SK-N-SH (cell line): ENCODE measurements around the gene TMEM187. TPM values are rescaled to one million over a fixed set of nuclear protein-coding genes. Genes with fewer than 3 reads are reported as not detected.

ENCODE experiments used
- CTCF ChIA-PET: fragments of 300-600, 350-600 bp; formaldehyde crosslinking; extraction: SDS; loops from one replicate; lab custom pipeline; 2021; lab: Yijun Ruan, JAX
- POLR2A ChIA-PET: fragments of 350-600 bp; sonication (Branson Sonifier 250); formaldehyde crosslinking; extraction: SDS; loops from one replicate; lab custom pipeline; 2020; ENCODE audit warnings: antibody characterized with exemption, inconsistent platforms; lab: Yijun Ruan, JAX
- DNase-seq: peaks from one replicate; pipeline ENCODE4 v3.0.0; 2012
- H2AFZ ChIP-seq: fragments of 200-600 bp; sonication (generic); 2 replicates; pipeline ENCODE4 v1.8.1; 2016; ENCODE audit warnings: antibody characterized with exemption, mild to moderate bottlenecking, low read depth
- H3F3A ChIP-seq: fragments of 200-600 bp; sonication (generic); replicated peaks from 2 replicates; pipeline ENCODE3; 2016; ENCODE audit warnings: antibody characterized with exemption, mild to moderate bottlenecking; ENCODE audit not compliant: insufficient read depth
- H3K27ac ChIP-seq, 2 experiments: fragments of 200-500 bp in 1 of 2; fragments of 200-600 bp in 1 of 2; sonication (Bioruptor generic) in 1 of 2; sonication (generic), shearing (Covaris generic) in 1 of 2; 2 replicates each; pipeline versions ENCODE4 v1.5.1 to v1.6.1; 2014 to 2016; ENCODE audit warnings: low read depth in 2 of 2, inconsistent platforms in 1 of 2, low read length in 1 of 2, mild to moderate bottlenecking in 1 of 2, mixed read lengths in 1 of 2
- H3K27me3 ChIP-seq: fragments of 200-600 bp; sonication (generic), shearing (Covaris generic); 2 replicates; pipeline ENCODE4 v1.6.1; 2016; ENCODE audit warnings: mixed run types; ENCODE audit not compliant: insufficient read depth
- H3K36me3 ChIP-seq, 2 experiments: fragments of 200-500 bp in 1 of 2; fragments of 200-600 bp in 1 of 2; sonication (Bioruptor generic) in 1 of 2; sonication (generic) in 1 of 2; replicated peaks in 1 of 2; 2 replicates each; pipeline versions ENCODE3 to v1.5.1; 2014 to 2016; ENCODE audit warnings: low read length in 1 of 2, mild to moderate bottlenecking in 1 of 2; ENCODE audit not compliant: insufficient read depth in 2 of 2, control insufficient read depth in 1 of 2
- H3K4me1 ChIP-seq, 2 experiments: fragments of 200-500 bp in 1 of 2; fragments of 200-600 bp in 1 of 2; sonication (Bioruptor generic) in 1 of 2; sonication (generic), shearing (Covaris generic) in 1 of 2; 2 replicates each; pipeline versions ENCODE4 v1.5.1 to v1.6.1; 2014 to 2016; ENCODE audit warnings: low read depth in 1 of 2, low read length in 1 of 2, mixed run types in 1 of 2; ENCODE audit not compliant: insufficient read depth in 2 of 2, control insufficient read depth in 1 of 2
- H3K4me2 ChIP-seq: fragments of 200-600 bp; sonication (generic), shearing (Covaris generic); 2 replicates; pipeline ENCODE4 v1.6.1; 2017; ENCODE audit warnings: mixed run types
- H3K4me3 ChIP-seq, 2 experiments: fragments of 200-500 bp in 1 of 2; fragments of 200-600 bp in 1 of 2; sonication (Bioruptor generic) in 1 of 2; sonication (generic), shearing (Covaris generic) in 1 of 2; 2 replicates each; pipeline versions ENCODE4 v1.5.1 to v1.8.1; 2014 to 2016; ENCODE audit warnings: low read depth in 2 of 2, inconsistent platforms in 1 of 2, low read length in 1 of 2, mild to moderate bottlenecking in 1 of 2, mixed read lengths in 1 of 2, moderate library complexity in 1 of 2
- H3K79me2 ChIP-seq: fragments of 200-600 bp; sonication (generic); 2 replicates; pipeline ENCODE4 v1.8.1; 2017; ENCODE audit warnings: mild to moderate bottlenecking; ENCODE audit not compliant: insufficient read depth
- H3K9ac ChIP-seq: fragments of 200-600 bp; sonication (generic); 2 replicates; pipeline ENCODE4 v1.6.1; 2017; ENCODE audit warnings: mixed run types
- H3K9me2 ChIP-seq: fragments of 200-600 bp; sonication (generic); 2 replicates; pipeline ENCODE4 v1.6.1; 2017; ENCODE audit warnings: mixed run types
- H3K9me3 ChIP-seq: fragments of 200-600 bp; sonication (generic); 2 replicates; pipeline ENCODE4 v1.6.1; 2017; ENCODE audit warnings: mixed run types, mild to moderate bottlenecking, moderate library complexity
- H4K20me1 ChIP-seq: fragments of 200-600 bp; sonication (generic); 2 replicates; pipeline ENCODE4 v1.6.1; 2017; ENCODE audit warnings: mild to moderate bottlenecking, mixed run types; ENCODE audit not compliant: insufficient read depth
- CHD2 ChIP-seq: fragments of 150-350 bp; IDR thresholded peaks from 2 replicates; pipeline ENCODE4 v1.6.1; 2018; ENCODE audit warnings: low read length; ENCODE audit not compliant: partially characterized antibody
- CTCF ChIP-seq: fragments of 200-600 bp; sonication (generic); IDR thresholded peaks from 2 replicates; pipeline ENCODE4 v1.6.1; 2017; ENCODE audit warnings: antibody characterized with exemption, mild to moderate bottlenecking, moderate library complexity
- EZH2phosphoT487 ChIP-seq: fragments of 200-600 bp; sonication (generic); IDR thresholded peaks from 2 replicates; pipeline ENCODE4 v1.6.1; 2017; ENCODE audit warnings: low read depth, mixed run types, mild to moderate bottlenecking, antibody characterized with exemption, moderate library complexity, borderline replicate concordance
- NFIC ChIP-seq: IDR thresholded peaks from 2 replicates; pipeline ENCODE4 v1.4.0; 2012; ENCODE audit warnings: borderline replicate concordance
- NRF1 ChIP-seq: IDR thresholded peaks from 2 replicates; pipeline ENCODE4 v1.6.1; 2012; ENCODE audit warnings: low read depth, mild to moderate bottlenecking, low read length
- RAD21 ChIP-seq: IDR thresholded peaks from 2 replicates; pipeline ENCODE4 v1.6.1; 2012; ENCODE audit warnings: mild to moderate bottlenecking, low read length
- RCOR1 ChIP-seq: fragments of 150-350 bp; IDR thresholded peaks from 2 replicates; pipeline ENCODE4 v1.6.1; 2017; ENCODE audit warnings: antibody characterized with exemption, low read length
- RFX5 ChIP-seq: IDR thresholded peaks from 2 replicates; pipeline ENCODE4 v1.6.1; 2012; ENCODE audit warnings: mild to moderate bottlenecking, improper control_type of control experiment, low read length
- SMC3 ChIP-seq: IDR thresholded peaks from 2 replicates; pipeline ENCODE4 v1.6.1; 2012; ENCODE audit warnings: low read depth, low read length, improper control_type of control experiment
- TAF1 ChIP-seq: IDR thresholded peaks from 2 replicates; pipeline ENCODE4 v1.6.1; 2012; ENCODE audit warnings: low read depth, mild to moderate bottlenecking, low read length, moderate library complexity, borderline replicate concordance
- TEAD4 ChIP-seq: IDR thresholded peaks from 2 replicates; pipeline ENCODE4 v1.4.0; 2012; ENCODE audit warnings: mild to moderate bottlenecking, borderline replicate concordance; ENCODE audit not compliant: insufficient read depth
- YY1 ChIP-seq: IDR thresholded peaks from 2 replicates; pipeline ENCODE4 v1.4.0; 2012; ENCODE audit warnings: low read depth, mild to moderate bottlenecking
- WGBS: methylation state at CpG from one replicate; pipeline ENCODE4 v1.1.6; 2017; ENCODE audit warnings: low lambda C conversion rate; 5-methylcytosine and 5-hydroxymethylcytosine counted together
- polyA plus RNA-seq, 3 experiments: library from polyadenylated mRNA; depleted of rRNA; stranded (reverse); fragments of >200 nt; gene quantifications; 2 replicates each; pipeline ENCODE4 v1.2.3, GENCODE V29; 2012
- TF ChIP-seq, protein P1 (sequence below): IDR thresholded peaks from 2 replicates; pipeline ENCODE4 v1.4.0; 2012; ENCODE audit warnings: low read depth
- TF ChIP-seq, protein P2 (sequence below): IDR thresholded peaks from 2 replicates; pipeline ENCODE4 v1.4.0; 2012; ENCODE audit warnings: low read depth, borderline replicate concordance
- TF ChIP-seq, protein P3 (sequence below): fragments of 150-350 bp; IDR thresholded peaks from 2 replicates; pipeline ENCODE4 v1.6.1; 2016; ENCODE audit warnings: mild to moderate bottlenecking, low read depth, low read length

Gene TMEM187
- polyA plus RNA-seq, 1 of the 3 experiments (the other 2 are of a cell fraction), result 10.9 TPM

DNA sequence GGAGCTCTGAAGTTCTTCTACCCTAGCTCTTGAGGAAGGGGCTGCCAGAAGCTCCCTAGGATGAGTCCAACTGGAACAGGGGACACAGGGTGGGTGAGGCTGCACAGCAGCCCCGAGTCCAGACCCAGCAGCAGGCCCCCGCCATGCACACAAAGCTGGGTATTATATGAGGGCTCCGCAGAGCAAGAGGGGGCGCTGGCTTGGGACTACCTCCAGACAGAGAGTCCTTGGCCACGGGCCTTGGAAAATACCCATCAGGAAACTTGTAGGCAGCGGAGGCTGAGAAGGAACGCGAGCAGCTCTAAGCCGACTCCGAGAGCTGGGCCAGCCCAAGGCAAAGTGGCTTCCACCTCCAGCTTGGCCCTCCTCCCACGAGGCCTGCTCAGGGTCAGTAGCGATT lies 9.0 kb upstream of the TMEM187 start:
- H3K27ac ChIP-seq, result no peak overlapping the region
- ChIA-PET POLR2A (no interaction called here), CTCF (interaction anchor here (11.6 kb wide), 1 partner anchor 15 kb away, joined by 179 read pairs; the partner anchor contains the start of gene RENBP)
- no peaks in the 10 kb centered on the region for H3K9me2 ChIP-seq
- H3K4me3 ChIP-seq, result no peak overlapping the region
- H3K4me2 ChIP-seq, result no peak overlapping the region
- DNase-seq, result no peak
- H3K36me3 ChIP-seq, result peaks cover 12 to 64% of the 10 kb centered on the region in 2 experiments
- H2AFZ ChIP-seq, result no peak overlapping the region
- peaks cover 72% of the 10 kb centered on the region for H4K20me1 ChIP-seq
- 83% methylated on average over 4 of the region's 12 CpGs for WGBS
- H3K4me1 ChIP-seq, result peaks cover 14 to 21% of the 10 kb centered on the region in 2 experiments; a peak in 2 of 4 replicates
- H3F3A ChIP-seq, result no peaks in the 10 kb centered on the region
- TF ChIP-seq RFX5, result no peak
- TF ChIP-seq EZH2phosphoT487, result no peak
- TF ChIP-seq, protein P1, sequence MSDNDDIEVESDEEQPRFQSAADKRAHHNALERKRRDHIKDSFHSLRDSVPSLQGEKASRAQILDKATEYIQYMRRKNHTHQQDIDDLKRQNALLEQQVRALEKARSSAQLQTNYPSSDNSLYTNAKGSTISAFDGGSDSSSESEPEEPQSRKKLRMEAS, result no peak
- TF ChIP-seq CHD2, result no peak
- TF ChIP-seq CTCF, result no peak
- no peak for TF ChIP-seq NRF1
- TF ChIP-seq, protein P2, sequence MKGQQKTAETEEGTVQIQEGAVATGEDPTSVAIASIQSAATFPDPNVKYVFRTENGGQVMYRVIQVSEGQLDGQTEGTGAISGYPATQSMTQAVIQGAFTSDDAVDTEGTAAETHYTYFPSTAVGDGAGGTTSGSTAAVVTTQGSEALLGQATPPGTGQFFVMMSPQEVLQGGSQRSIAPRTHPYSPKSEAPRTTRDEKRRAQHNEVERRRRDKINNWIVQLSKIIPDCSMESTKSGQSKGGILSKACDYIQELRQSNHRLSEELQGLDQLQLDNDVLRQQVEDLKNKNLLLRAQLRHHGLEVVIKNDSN, result no peak
- no peak for TF ChIP-seq TAF1
- TF ChIP-seq, protein P3, sequence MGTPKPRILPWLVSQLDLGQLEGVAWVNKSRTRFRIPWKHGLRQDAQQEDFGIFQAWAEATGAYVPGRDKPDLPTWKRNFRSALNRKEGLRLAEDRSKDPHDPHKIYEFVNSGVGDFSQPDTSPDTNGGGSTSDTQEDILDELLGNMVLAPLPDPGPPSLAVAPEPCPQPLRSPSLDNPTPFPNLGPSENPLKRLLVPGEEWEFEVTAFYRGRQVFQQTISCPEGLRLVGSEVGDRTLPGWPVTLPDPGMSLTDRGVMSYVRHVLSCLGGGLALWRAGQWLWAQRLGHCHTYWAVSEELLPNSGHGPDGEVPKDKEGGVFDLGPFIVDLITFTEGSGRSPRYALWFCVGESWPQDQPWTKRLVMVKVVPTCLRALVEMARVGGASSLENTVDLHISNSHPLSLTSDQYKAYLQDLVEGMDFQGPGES, result no peak
- no peak for TF ChIP-seq TEAD4
- no peak for TF ChIP-seq RAD21
- no peak for TF ChIP-seq NFIC
- no peak for TF ChIP-seq SMC3
- peaks cover 65% of the 10 kb centered on the region for H3K79me2 ChIP-seq
- no peaks in the 10 kb centered on the region for H3K9me3 ChIP-seq
- H3K9ac ChIP-seq, result no peak overlapping the region
- H3K27me3 ChIP-seq, result no peaks in the 10 kb centered on the region

DNA sequence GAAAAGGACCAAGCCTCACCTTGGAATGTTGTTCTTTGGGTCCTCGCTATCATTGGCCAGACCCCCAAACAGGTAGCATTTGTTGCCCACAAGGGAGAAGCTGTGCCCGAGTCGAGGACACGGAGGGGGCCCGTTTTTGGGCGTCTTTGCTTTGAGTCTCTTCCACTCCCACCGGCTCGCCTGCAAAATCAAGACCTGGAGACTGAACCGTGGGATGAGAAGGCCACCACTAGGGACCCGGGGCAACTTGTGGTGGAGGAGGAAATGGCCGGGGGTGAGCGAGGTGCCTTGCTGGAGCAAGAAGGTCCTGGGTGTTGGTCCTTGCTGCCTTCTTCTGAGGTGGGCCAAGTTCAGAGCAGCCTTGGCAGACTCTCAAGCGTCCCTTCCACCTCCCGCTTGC lies 8.4 kb upstream of the TMEM187 start:
- no peaks in the 10 kb centered on the region for H3K9me3 ChIP-seq
- H4K20me1 ChIP-seq, result peaks cover 77% of the 10 kb centered on the region
- H3K9ac ChIP-seq, result no peak overlapping the region
- peaks cover 12 to 59% of the 10 kb centered on the region in 2 experiments for H3K36me3 ChIP-seq
- H3K27ac ChIP-seq, result no peak overlapping the region
- ChIA-PET POLR2A (no interaction called here), CTCF (interaction anchor here (11.6 kb wide), 1 partner anchor 15 kb away, joined by 179 read pairs; the partner anchor contains the start of gene RENBP)
- no peak for TF ChIP-seq YY1
- no peak for TF ChIP-seq NRF1
- no peak for TF ChIP-seq RCOR1
- no peak for TF ChIP-seq RFX5
- 100% methylated on average over 4 of the region's 14 CpGs for WGBS
- H3K4me3 ChIP-seq, result no peak overlapping the region
- no peak overlapping the region for H3K4me2 ChIP-seq
- peaks cover 70% of the 10 kb centered on the region for H3K79me2 ChIP-seq
- H3K4me1 ChIP-seq, result peaks cover 16 to 27% of the 10 kb centered on the region in 2 experiments; a peak in 2 of 4 replicates
- H3K27me3 ChIP-seq, result no peaks in the 10 kb centered on the region
- DNase-seq, result no peak
- no peaks in the 10 kb centered on the region for H3F3A ChIP-seq
- H2AFZ ChIP-seq, result no peak overlapping the region
- H3K9me2 ChIP-seq, result no peaks in the 10 kb centered on the region
